GM18511 (cell line): ENCODE results near the gene SOX8.
"Not testable (repeated sequence)": the region's sequence is repeated elsewhere in the genome, so short reads cannot be mapped to it uniquely, and the experiment has no call there.

Source experiments
- ATAC-seq: cut with Tn5 transposase; IDR thresholded peaks from one replicate; pipeline ENCODE4 v1.9.1; 2021; ENCODE audit warnings: mild to moderate bottlenecking, moderate library complexity; ENCODE audit not compliant: unreplicated experiment

Gene SOX8

DNA sequence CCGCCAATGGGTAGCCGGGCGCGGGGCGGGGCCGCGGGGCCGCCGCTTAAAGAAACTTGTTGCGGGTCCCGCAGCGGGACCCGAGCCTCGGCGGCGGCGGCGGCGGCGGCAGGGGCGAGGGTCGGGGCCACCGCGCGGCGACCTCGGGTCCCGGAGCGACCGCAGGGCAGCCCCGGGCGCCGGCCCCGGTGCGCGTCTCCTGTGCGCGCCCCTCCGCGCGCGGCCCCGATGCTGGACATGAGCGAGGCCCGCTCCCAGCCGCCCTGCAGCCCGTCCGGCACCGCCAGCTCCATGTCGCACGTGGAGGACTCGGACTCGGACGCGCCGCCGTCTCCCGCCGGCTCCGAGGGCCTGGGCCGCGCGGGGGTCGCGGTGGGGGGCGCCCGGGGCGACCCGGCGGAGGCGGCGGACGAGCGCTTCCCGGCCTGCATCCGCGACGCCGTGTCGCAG lies at the start of gene SOX8:
SOX8 (plus strand) TSS at position 76 of the 450 bp plus-strand sequence; CDS start at position 229, 153 bp downstream.
- no peak for ATAC-seq

DNA sequence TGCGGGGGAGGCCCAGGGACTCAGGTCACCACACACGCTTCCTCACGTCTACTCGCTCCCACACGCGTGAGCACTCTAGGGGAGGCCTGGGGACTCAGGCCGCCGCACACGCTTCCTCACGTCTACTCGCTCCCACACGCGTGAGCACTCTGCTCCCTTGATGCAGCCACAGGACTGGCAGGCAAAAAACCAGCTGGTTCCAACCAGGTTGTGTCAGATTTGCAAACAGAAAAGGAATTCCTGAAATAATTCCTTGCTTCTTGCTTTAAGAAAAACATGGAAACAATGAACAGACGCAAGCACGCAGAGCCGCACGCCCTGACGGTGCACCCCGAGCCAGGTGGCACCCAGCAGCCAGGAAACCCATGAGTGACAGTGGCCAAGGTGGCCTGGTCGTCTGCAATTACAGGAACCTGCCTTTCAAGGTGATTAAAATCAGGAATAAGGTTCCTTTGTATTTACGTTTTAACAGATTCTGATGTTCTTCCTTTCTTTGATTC lies 48.7 kb upstream of the SOX8 start:
- no peak for ATAC-seq

DNA sequence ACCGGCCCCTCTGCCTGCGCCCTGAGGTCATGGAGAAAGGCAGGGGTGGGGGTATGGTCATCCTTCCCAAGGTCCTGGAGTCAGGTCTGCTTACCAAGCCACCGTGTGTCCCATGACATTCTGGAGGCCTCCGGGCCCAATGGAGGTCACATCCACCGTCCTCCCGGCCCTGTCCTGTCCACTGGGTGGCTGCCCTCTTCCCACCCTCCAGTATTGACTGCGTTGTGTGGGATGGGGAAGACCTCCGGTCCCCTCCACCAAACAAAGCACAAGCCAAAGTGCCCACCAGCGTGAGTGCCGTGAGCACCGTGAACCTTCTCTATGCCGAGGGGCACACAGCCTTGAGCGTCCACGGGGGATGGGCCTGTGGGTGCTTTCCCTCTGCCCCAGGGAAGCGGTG lies 48.0 kb upstream of the SOX8 start:
- ATAC-seq = no peak

DNA sequence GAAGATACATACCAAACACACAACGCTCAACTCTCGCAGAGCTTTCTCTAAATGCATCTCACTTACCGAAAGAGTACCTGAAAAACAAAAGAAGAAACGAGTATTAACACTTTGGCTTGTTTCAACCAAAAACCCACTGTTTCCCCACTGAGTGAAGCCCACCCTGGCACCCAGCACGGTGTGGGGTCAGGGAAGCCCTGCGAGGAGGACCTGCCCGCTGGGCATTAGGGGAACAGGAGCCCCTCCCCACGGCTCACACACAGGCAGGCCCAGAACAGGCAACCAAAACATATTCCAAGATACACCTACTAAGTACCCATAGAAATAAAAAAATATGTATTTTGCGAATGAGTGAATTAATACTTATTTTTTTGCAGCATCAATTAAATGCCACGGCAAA lies 47.4 kb upstream of the SOX8 start:
- no peak for ATAC-seq

DNA sequence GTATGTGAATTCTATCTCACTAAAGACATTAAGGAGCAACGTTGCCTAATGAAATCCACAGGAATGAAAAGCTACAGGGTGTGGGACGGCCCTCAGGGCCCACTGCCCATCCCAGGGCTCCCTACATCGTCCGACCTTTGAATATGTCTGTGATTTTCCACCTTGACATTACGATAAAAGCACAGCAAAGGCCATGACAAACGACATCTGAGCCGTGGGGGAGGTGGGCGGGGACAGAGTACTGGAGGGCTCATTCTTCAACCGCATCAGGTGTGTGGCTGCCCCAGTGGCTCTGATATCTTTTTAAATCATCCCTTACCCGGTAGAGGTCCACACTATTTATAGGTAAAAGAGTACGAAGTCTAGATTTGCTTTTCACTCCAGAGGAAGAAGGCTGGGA lies 45.9 kb upstream of the SOX8 start:
- ATAC-seq = no peak

DNA sequence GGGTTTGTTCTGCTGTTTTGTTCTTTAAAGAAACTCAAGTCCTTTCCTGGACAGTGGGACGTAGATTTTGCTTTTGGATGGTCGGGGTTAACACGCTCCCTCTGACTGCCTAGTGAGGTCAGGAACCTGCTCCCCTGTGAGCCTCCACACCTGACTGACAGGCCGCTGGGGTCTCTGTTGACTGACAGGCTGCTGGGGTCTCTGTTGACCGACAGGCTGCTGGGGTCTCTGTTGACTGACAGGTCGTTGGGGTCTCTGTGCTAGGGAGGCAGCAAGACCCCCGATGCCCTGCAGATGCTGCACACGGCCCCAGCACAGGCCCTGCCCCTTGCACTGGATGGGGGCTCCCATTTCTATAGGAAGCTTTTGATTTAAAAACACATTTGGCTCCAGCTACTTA lies 44.3 kb upstream of the SOX8 start:
- no peak for ATAC-seq

DNA sequence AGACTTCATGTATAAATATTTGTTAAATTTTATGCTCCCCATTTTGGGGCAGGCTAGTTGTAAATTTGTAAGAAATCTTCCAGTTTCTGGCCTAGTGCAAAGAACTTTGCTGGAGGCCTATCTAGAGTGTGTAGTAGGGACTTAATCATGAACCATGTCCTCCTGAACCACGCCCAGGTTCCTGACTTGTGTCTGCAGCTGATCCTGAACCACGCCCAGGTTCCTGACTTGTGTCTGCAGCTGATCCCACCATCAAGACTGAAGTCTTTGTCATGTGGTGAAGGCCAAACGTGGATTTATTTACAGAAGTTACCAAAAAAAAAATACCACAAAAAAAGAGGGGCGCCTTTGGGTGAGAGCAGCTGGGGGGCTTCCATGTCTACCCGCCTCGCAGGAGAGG lies 43.8 kb upstream of the SOX8 start:
- ATAC-seq = no peak

DNA sequence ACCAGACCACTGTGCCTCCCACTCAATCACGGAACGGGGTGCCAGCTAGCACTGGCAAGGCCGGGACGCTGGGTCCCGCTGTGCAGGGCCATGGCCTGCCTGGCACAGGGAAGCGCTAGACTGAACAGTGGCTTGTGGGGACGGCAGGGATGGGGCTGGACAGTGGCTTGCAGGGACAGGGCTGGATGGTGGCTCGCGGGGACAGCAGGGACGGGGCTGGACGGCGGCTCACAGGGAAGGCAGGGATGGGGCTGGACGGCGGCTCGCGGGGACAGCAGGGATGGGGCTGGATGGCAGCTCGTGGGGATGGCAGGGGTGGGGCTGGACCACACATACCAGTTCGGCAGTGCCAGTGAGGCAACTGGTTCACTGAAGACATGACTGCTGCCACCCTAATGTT lies 43.4 kb upstream of the SOX8 start:
- no peak for ATAC-seq

DNA sequence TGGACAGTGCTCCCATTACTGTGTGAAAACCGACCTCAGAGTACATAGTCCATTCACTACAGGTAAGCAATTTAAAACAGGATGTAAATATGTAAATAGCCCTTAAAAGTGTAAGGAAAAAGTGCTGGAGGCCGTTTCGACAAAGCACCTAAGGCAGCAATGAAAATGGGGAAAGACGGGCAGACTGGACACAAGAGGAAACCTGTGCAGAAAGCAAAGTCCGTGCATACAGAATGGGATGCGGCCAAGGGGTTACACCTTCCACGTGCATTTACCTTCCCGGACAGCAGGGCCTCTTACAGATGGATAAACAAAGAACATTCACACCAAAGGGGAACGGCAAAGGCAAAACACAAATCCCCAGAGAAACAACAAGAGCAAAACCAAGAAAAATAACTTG lies 42.8 kb upstream of the SOX8 start:
- ATAC-seq = no peak

DNA sequence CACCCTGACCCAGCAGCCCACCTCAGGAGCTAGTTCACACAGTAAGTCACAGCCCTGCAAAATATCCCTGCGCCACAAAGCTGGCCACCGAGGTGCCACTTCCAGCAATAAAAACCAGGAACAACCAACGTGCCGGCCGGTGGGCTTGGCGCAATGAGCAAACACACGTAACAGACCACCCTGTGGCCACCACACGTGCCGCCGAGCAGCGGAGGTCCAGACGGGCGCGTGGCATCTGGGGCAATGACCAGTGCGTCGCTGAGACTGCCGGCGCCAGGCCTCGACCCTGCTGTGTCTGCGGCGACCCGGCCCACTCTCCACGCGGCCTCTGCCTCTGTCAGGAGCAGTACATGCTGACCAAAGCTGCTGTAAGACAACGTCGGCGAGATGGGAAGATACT lies 42.3 kb upstream of the SOX8 start:
- ATAC-seq = no peak

DNA sequence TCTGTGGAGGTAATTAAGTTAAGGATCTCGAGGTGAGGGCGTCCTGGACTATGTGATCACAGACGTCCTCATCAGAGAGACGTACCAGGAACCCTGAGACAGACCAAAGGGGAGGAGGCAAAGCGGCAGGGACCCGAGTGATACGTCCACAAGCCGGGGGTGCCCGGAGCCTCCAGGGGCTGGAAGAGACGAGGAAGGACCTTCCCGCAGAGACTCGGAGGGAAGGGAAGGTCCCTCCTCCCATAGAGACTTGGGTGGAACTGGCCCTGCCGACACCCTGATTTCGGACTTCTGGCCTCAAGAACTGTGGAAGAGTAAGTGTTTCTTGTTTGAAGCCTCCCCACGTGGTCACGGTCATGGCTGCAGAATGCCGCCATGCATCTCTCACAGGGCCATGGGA lies 41.6 kb upstream of the SOX8 start:
- no peak for ATAC-seq

DNA sequence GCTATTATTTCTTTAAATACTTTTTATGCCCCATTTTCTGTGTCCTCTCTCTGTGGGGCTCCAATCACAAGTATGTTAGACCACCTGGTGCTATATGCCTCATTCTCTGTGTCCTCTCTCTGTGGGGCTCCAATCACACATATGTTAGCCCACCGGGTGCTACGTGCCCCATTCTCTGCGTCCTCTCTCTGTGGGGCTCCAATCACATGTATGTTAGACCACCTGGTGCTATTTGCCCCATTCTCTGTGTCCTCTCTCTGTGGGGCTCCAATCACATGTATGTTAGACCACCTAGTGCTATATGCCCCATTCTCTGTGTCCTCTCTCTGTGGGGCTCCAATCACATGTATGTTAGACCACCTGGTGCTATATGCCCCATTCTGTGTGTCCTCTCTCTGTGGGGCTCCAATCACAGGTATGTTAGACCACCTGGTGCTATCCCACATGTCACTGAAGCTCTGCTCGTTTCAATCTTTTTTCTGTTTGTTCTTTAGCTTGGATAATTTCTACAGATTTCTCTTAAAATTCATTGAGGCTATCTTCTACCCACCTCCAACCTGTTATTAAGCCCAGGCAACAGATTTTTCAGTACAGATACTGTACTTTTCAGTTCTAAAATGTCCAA lies 39.0 kb upstream of the SOX8 start:
- no peak for ATAC-seq

DNA sequence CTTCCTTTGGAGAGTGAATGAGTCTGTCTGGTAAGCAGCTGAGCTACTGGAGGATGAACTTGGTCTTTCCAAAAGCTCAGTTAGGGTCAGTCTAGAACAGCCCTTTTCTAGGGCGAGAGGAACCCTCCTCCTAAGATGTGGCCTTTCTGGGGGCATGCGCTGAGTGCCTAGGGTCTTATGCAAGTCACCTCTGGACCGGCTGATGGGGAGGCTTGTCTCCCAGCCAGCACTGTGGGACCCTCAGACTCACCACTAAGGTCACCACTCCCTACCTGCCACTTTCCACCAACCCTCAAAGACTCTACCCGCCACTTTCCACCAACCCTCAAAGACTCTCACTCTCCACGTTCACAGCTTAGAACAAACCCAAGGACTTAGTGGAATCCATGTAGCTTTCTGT lies 37.6 kb upstream of the SOX8 start:
- no peak for ATAC-seq

DNA sequence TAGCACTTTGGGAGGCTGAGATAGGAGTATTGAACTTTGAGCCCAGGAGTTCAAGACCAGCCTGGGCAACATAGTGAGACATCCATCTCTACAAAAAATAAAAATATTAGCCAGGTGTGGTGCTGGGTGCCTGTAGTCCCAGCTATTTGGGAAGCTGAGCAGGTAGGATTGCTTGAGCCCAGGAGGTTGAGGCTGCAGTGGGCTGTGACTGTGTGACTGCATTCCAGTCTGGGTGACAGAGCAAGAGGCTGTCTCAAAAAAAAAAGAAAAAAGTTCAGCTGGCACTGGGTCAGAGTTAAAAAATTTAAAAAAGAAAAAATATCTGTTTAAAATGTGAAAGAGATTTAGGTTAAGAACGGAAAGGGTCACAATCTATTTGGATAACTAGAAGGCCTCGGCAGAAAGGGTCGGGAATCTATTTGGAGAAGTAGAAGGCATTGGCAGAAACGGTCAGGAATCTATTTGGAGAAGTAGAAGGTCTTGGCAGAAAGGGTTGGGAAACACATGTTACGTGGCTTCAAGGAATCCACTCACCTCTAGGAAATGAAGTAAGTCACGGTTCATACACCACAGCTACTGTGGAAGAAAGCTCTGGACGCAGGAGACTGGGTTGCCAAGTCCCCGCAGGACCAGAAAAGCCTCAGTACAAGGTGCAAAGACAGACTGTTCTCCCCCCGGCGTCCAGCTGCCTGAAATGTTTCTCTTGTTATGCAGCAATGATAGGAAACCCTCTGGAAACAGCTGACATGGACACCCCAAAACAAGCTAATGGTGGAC lies 36.1 kb upstream of the SOX8 start:
- ATAC-seq = no peak

DNA sequence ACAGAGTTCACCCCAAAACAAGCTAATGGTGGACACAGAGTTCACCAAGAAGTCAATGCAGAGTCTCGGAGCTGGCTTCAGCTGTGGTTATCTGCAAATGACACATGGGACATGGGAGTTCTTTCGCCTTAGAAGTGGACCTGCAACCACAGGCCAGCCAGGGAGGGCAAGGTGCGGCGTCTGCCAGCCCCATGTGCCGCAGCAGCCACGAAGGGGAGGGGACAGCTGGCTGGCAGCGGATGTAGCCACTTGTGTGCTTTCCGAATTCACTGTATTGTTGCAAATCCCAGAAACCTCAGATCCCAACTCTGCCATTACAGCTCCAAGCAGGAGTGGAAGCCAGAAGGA lies 35.5 kb upstream of the SOX8 start:
- no peak for ATAC-seq

DNA sequence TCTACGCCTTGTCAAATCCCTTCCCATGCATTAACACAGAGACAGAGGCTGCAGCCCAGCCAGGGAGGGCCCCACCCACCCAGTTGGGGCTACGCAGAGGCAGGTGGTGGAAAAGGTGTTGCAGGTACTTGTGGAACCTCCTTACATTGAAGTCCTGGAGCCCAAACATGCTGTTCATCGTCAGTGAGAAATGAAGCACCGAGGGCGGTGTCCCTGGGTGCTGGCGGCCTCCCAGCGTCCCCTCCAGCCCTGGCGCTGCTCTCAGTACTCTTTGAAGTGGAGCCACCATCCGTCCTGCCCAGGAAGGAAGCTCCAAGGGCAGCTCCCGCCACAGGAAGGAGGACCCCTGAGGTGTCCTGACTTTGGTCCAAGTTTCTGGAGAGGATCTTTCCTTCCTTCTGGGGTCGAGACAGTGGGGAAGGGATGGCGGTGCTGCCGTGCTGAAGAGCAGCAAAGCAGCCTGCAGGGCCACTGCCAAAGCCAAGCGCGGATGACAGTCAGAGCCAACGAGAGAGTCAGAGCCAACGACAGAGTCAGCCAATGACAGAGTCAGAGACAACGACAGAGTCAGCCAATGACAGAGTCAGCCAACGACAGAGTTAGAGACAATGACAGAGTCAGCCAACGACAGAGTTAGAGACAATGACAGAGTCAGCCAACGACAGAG lies 34.2 kb upstream of the SOX8 start:
- no peak for ATAC-seq

DNA sequence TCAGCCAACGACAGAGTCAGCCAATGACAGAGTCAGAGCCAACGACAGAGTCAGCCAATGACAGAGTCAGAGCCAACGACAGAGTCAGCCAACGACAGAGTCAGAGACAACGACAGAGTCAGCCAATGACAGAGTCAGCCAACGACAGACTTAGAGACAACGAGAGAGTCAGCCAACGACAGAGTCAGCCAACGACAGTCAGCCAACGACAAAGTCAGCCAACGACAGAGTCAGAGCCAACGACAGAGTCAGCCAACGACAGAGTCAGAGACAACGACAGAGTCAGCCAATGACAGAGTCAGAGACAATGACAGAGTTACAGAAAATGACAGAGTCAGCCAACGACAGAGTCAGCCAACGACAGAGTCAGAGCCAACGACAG lies 33.7 kb upstream of the SOX8 start:
- not testable (repeated sequence) for ATAC-seq

DNA sequence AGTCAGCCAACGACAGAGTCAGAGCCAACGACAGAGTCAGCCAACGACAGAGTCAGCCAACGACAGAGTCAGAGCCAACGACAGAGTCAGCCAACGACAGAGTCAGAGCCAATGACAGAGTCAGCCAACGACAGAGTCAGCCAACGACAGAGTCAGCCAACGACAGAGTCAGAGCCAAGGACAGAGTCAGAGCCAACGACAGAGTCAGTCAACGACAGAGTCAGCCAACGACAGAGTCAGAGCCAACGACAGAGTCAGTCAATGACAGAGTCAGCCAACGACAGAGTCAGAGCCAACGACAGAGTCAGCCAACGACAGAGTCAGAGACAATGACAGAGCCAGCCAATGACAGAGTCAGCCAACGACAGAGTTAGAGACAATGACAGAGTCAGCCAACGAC lies 32.8 kb upstream of the SOX8 start:
- ATAC-seq = not testable (repeated sequence)

DNA sequence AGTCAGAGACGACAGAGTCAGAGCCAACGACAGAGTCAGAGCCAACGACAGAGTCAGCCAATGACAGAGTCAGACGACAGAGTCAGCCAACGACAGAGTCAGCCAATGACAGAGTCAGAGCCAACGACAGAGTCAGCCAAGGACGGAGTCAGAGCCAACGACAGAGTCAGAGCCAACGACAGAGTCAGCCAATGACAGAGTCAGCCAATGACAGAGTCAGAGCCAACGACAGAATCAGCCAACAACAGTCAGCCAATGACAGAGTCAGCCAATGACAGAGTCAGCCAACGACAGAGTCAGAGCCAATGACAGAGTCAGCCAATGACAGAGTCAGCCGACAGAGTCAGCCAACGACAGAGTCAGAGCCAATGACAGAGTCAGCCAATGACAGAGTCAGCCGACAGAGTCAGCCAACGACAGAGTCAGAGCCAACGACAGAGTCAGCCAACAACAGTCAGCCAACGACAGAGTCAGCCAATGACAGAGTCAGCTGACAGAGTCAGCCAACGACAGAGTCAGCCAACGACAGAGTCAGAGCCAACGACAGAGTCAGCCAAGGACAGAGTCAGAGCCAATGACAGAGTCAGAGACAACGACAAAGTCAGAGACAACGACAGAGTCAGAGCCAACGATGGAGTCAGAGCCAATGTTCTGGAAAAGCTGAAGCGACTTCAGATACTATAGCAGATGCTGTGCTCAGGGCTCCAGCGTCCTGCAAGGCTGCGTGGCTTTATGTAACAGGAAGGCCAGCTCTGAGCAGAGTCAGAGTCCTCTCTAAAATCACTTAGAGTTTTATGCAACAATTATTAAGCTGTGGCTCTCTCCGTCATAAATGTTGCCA lies 30.6 kb upstream of the SOX8 start:
- not testable (repeated sequence) for ATAC-seq

DNA sequence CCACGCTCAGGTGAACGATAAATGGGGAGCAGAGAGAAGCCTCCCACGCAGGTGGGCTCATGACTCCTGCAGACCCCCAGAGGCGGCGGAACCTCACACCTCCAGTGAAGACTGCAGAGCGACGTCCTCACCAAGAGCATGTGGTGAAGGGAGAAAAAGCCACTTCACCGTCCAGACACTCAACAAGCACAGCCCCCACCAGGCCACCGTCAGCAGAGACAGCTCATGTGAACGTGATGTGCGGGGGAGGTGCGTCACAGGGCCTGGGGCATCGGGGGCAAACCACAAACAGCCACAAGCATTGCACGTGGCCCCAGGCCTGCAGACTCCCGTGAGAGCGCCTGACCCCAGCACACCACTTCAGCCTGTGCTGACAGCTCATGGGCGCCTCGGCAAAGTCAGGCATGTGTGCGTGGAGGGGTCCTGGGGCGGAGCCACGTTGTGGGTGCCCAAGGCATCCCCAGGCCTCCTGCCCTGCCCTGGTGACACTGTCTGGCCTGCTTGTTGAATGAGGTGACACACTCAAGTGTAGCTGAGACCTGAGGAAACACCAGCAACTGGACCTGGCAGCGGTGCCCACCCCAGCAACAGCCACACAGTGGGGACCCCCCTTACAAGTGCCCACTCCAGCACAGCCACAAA lies 29.8 kb upstream of the SOX8 start:
- ATAC-seq = no peak

DNA sequence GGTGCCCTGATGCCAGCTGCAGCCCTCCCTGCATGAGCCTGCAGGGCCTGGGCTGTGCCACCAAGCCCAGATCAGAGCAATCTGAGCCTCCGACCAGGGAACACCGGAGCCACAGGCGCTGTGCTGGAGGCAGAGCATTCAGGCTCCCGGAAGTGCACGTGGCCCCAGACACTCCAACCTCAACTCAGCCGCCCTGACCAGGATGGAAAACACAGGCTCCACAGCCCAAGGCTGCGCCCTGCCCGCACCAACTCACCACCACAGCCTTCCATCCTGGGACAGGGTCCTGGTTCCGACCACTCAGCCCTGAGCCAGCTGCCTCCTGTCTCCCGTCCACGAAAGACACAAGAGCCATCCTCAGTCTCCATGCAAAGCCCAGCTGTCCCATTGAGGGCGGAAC lies 29.2 kb upstream of the SOX8 start:
- ATAC-seq = no peak
